Neutrophil (primary cell): ENCODE results near the gene TMEM97.
A peak's percentile ranks its signal among the peaks of the same experiment; 100 is the strongest.

Experiments
- H3K27ac ChIP-seq: fragments of 200-600 bp; sonication (generic); 2 replicates; pipeline ENCODE4 v1.5.1; 2016; ENCODE audit warnings: mild to moderate bottlenecking, moderate library complexity
- H3K27me3 ChIP-seq: fragments of 200-600 bp; sonication (generic); 2 replicates; pipeline ENCODE4 v1.6.0; 2016; ENCODE audit warnings: mild to moderate bottlenecking
- H3K36me3 ChIP-seq: fragments of 200-600 bp; sonication (generic); 2 replicates; pipeline ENCODE4 v1.5.1; 2017
- H3K4me1 ChIP-seq, 2 experiments: fragments of 200-600 bp in 1 of 2; sonication (generic) in 1 of 2; 1 replicate in 1 of 2; 2 replicates in 1 of 2; pipeline versions ENCODE4 v1.5.1 to v1.6.1; 2013 to 2016; ENCODE audit warnings: low read depth in 1 of 2, low read length in 1 of 2, mild to moderate bottlenecking in 1 of 2, moderate library complexity in 1 of 2; ENCODE audit not compliant: control insufficient read depth in 1 of 2, insufficient read depth in 1 of 2
- H3K4me3 ChIP-seq, 2 experiments: fragments of 200-600 bp in 1 of 2; sonication (generic) in 1 of 2; 1 replicate in 1 of 2; 2 replicates in 1 of 2; pipeline ENCODE4 v1.5.1; 2013 to 2016; ENCODE audit warnings: low read depth in 1 of 2, low read length in 1 of 2, mild to moderate bottlenecking in 1 of 2, moderate library complexity in 1 of 2
- H3K9me3 ChIP-seq: fragments of 200-600 bp; sonication (generic); 2 replicates; pipeline ENCODE4 v1.5.1; 2016
- CTCF ChIP-seq: fragments of 200-600 bp; sonication (generic); IDR thresholded peaks from 2 replicates; pipeline ENCODE4 v1.5.1; 2016; ENCODE audit warnings: antibody characterized with exemption

TMEM97 gene

GRCh38 chr17:28371245-28372202 is 52.5 kb downstream of the TMEM97 start, which contains the start of gene SARM1:
TSS of gene SARM1 (plus strand) at chr17:28371694. CDS start at chr17:28372033, 339 bp downstream.
- peaks cover 4 to 18% of the 10 kb centered on the region in 2 experiments for H3K4me1 ChIP-seq
- TF ChIP-seq CTCF: no peak
- no peak within 1 kb of the TSS for H3K27ac ChIP-seq
- H3K9me3 ChIP-seq: no peaks in the 10 kb centered on the region
- H3K4me3 ChIP-seq: peak within 1 kb of the TSS; percentile 45 to 67
- peaks cover 62% of the 10 kb centered on the region for H3K27me3 ChIP-seq
- H3K36me3 ChIP-seq: peaks cover 8% of the 10 kb centered on the region

- peaks cover 4 to 18% of the 10 kb centered on the region in 2 experiments for H3K4me1 ChIP-seq
- peak overlapping the region in 1 of 2 experiments; percentile 67 for H3K4me3 ChIP-seq
- peaks cover 62% of the 10 kb centered on the region for H3K27me3 ChIP-seq
- H3K36me3 ChIP-seq: peaks cover 4% of the 10 kb centered on the region
- H3K9me3 ChIP-seq: no peaks in the 10 kb centered on the region
- no peak overlapping the region for H3K27ac ChIP-seq
- TF ChIP-seq CTCF: no peak
Observed at GRCh38 chr17:28372203-28372944, 53.4 kb downstream of the TMEM97 start.

- H3K36me3 ChIP-seq: no peaks in the 10 kb centered on the region
- H3K27me3 ChIP-seq: peaks cover 62% of the 10 kb centered on the region
- H3K9me3 ChIP-seq: no peaks in the 10 kb centered on the region
- H3K27ac ChIP-seq: no peak overlapping the region
- no peak for TF ChIP-seq CTCF
- no peak overlapping the region for H3K4me3 ChIP-seq
- peaks cover 4 to 18% of the 10 kb centered on the region in 2 experiments for H3K4me1 ChIP-seq
Observed at GRCh38 chr17:28372945-28373274, 53.9 kb downstream of the TMEM97 start.
